Neuronal stem cell (in vitro differentiated cells): ENCODE measurements around the gene NR3C1.
A peak's percentile ranks its signal among the peaks of the same experiment; 100 is the strongest.

Experiments used
- DNase-seq: peaks from one replicate; pipeline ENCODE4 v3.0.0-alpha.2; 2013; ENCODE audit warnings: low spot score
- H2AFZ ChIP-seq: one replicate; pipeline ENCODE4 v1.6.1; 2013; ENCODE audit warnings: mild to moderate bottlenecking, low read length, inconsistent platforms
- H2AK5ac ChIP-seq: 2 replicates; pipeline ENCODE4 v1.6.1; 2013; ENCODE audit warnings: low read depth, mild to moderate bottlenecking, inconsistent platforms, low read length, moderate library complexity, mixed read lengths
- H2BK120ac ChIP-seq: 2 replicates; pipeline ENCODE4 v1.6.1; 2013; ENCODE audit warnings: low read depth, mild to moderate bottlenecking, inconsistent platforms, low read length, moderate library complexity, mixed read lengths
- H2BK12ac ChIP-seq: one replicate; pipeline ENCODE4 v1.6.1; 2013; ENCODE audit warnings: low read length, inconsistent platforms
- H2BK15ac ChIP-seq: 2 replicates; pipeline ENCODE4 v1.6.1; 2013; ENCODE audit warnings: mild to moderate bottlenecking, low read length, inconsistent platforms, mixed read lengths
- H2BK5ac ChIP-seq: one replicate; pipeline ENCODE4 v1.6.1; 2013; ENCODE audit warnings: inconsistent platforms, mild to moderate bottlenecking, low read length, moderate library complexity
- H3K14ac ChIP-seq: one replicate; pipeline ENCODE4 v1.6.1; 2013; ENCODE audit warnings: low read length, inconsistent platforms
- H3K18ac ChIP-seq: 2 replicates; pipeline ENCODE4 v1.6.1; 2013; ENCODE audit warnings: low read length, inconsistent platforms
- H3K23ac ChIP-seq: 2 replicates; pipeline ENCODE4 v1.6.1; 2013; ENCODE audit warnings: low read depth, mild to moderate bottlenecking, mixed read lengths, low read length, inconsistent platforms; ENCODE audit not compliant: poor library complexity
- H3K27ac ChIP-seq: replicated peaks from 3 replicates; pipeline ENCODE4 v1.5.1; 2013; ENCODE audit warnings: low read length, inconsistent platforms
- H3K27me3 ChIP-seq, 3 experiments: 2 replicates each; pipeline ENCODE4 v1.6.1; 2013; ENCODE audit warnings: low read length in 3 of 3, mild to moderate bottlenecking in 2 of 3, inconsistent platforms in 1 of 3, low read depth in 1 of 3, mixed read lengths in 1 of 3, moderate library complexity in 1 of 3; ENCODE audit not compliant: control insufficient read depth in 3 of 3, insufficient read depth in 3 of 3
- H3K36me3 ChIP-seq, 2 donors: replicated peaks in 1 of 2; 2 replicates each; pipeline ENCODE4 v1.6.1; 2013; ENCODE audit warnings: low read length in 2 of 2; ENCODE audit not compliant: control insufficient read depth in 2 of 2, insufficient read depth in 2 of 2
- H3K4ac ChIP-seq: 2 replicates; pipeline ENCODE4 v1.6.1; 2013; ENCODE audit warnings: inconsistent platforms, mild to moderate bottlenecking, low read length, moderate library complexity
- H3K4me1 ChIP-seq, 2 donors: 1 replicate in 1 of 2; 2 replicates in 1 of 2; pipeline ENCODE4 v1.6.1; 2013; ENCODE audit warnings: low read length in 2 of 2, low read depth in 1 of 2; ENCODE audit not compliant: control insufficient read depth in 2 of 2, insufficient read depth in 1 of 2
- H3K4me2 ChIP-seq: one replicate; pipeline ENCODE4 v1.6.1; 2013; ENCODE audit warnings: mild to moderate bottlenecking, low read length, inconsistent platforms; ENCODE audit not compliant: insufficient read depth, poor library complexity, severe bottlenecking
- H3K4me3 ChIP-seq, 2 donors: 2 replicates each; pipeline ENCODE4 v1.5.1; 2013; ENCODE audit warnings: low read length in 2 of 2, mild to moderate bottlenecking in 2 of 2, inconsistent platforms in 1 of 2, moderate library complexity in 1 of 2
- H3K79me1 ChIP-seq: one replicate; pipeline ENCODE4 v1.6.1; 2013; ENCODE audit warnings: low read depth, mild to moderate bottlenecking, inconsistent platforms, low read length, moderate library complexity
- H3K9ac ChIP-seq: one replicate; pipeline ENCODE4 v1.6.1; 2013; ENCODE audit warnings: mild to moderate bottlenecking, low read depth, low read length, inconsistent platforms; ENCODE audit not compliant: poor library complexity
- H3K9me3 ChIP-seq, 2 donors: replicated peaks in 1 of 2; 2 replicates each; pipeline versions ENCODE3 to v1.6.1; 2013; ENCODE audit warnings: low read length in 2 of 2, mild to moderate bottlenecking in 2 of 2, inconsistent platforms in 1 of 2, low read depth in 1 of 2, mixed read lengths in 1 of 2, moderate library complexity in 1 of 2; ENCODE audit not compliant: control insufficient read depth in 2 of 2, insufficient read depth in 1 of 2
- H4K8ac ChIP-seq: one replicate; pipeline ENCODE4 v1.6.1; 2013; ENCODE audit warnings: low read depth, mild to moderate bottlenecking, inconsistent platforms, low read length, moderate library complexity
- H4K91ac ChIP-seq: one replicate; pipeline ENCODE4 v1.6.1; 2013; ENCODE audit warnings: low read length, low read depth, mild to moderate bottlenecking, inconsistent platforms; ENCODE audit not compliant: poor library complexity
- WGBS, 2 donors: extraction: QIAGEN DNeasy Blood & Tissue Kit; methylation state at CpG; one replicate each; pipeline ENCODE4 v1.1.7; 2013; ENCODE audit warnings: missing lambda C conversion rate in 2 of 2, mixed read lengths in 1 of 2; ENCODE audit not compliant: insufficient read length in 2 of 2, insufficient replicate concordance in 1 of 2; ENCODE audit errors: extremely low coverage in 2 of 2; 5-methylcytosine and 5-hydroxymethylcytosine counted together

Gene NR3C1

GRCh38 chr5:143402553-143403333, 743 bp downstream of the NR3C1 start:
- no peaks in the 10 kb centered on the region for H3K36me3 ChIP-seq
- H3K23ac ChIP-seq = no peak overlapping the region
- H2BK15ac ChIP-seq = no peak overlapping the region
- H2AK5ac ChIP-seq = no peak overlapping the region
- H3K4me2 ChIP-seq = peak overlapping the region; percentile 85
- WGBS, 2 donors = no CpG with 5 or more reads among the region's 80 CpGs
- H3K27ac ChIP-seq = no peak overlapping the region
- peak overlapping the region; percentile 56 for H3K9ac ChIP-seq
- H4K8ac ChIP-seq = no peak overlapping the region
- H3K4me3 ChIP-seq = peak overlapping the region; percentile 66 to 95
- peaks cover 1 to 3% of the 10 kb centered on the region in 2 donors for H3K4me1 ChIP-seq
- peak; percentile 48 for DNase-seq
- H2BK5ac ChIP-seq = no peak overlapping the region
- H4K91ac ChIP-seq = no peak overlapping the region
- H2AFZ ChIP-seq = peak overlapping the region; percentile 98
- peak overlapping the region; percentile 54 for H3K18ac ChIP-seq
- no peak overlapping the region for H3K4ac ChIP-seq
- H2BK12ac ChIP-seq = no peak overlapping the region
- peaks cover 3 to 24% (median 11%) of the 10 kb centered on the region in 3 experiments for H3K27me3 ChIP-seq
- H2BK120ac ChIP-seq = no peak overlapping the region
- H3K14ac ChIP-seq = no peak overlapping the region
- H3K79me1 ChIP-seq = peaks cover 2% of the 10 kb centered on the region
- no peaks in the 10 kb centered on the region for H3K9me3 ChIP-seq

- Histone ChIP-seq H4K8ac (no peak overlapping the region), H2AFZ (peak overlapping the region; percentile 98), H2BK5ac (no peak overlapping the region), H3K18ac (no peak overlapping the region), H2AK5ac (no peak overlapping the region), H2BK120ac (no peak overlapping the region), H3K4ac (no peak overlapping the region), H3K9ac (no peak overlapping the region), H3K14ac (no peak overlapping the region), H3K4me3 (peak overlapping the region; percentile 66 to 95), H3K36me3 (no peaks in the 10 kb centered on the region), H3K23ac (no peak overlapping the region), H3K79me1 (peaks cover 2% of the 10 kb centered on the region), H4K91ac (no peak overlapping the region), H3K27ac (no peak overlapping the region), H3K4me2 (peak overlapping the region; percentile 85), H3K9me3 (no peaks in the 10 kb centered on the region), H3K4me1 (peaks cover 1 to 3% of the 10 kb centered on the region in 2 donors), H2BK15ac (no peak overlapping the region), H3K27me3 (peaks cover 3 to 24% (median 11%) of the 10 kb centered on the region in 3 experiments), H2BK12ac (no peak overlapping the region)
- DNase-seq = peak; percentile 9
- WGBS, 2 donors = no CpG with 5 or more reads among the region's 20 CpGs
These were observed 1.4 kb downstream of the NR3C1 start for GRCh38 chr5:143402017-143402552.

GRCh38 chr5:143401227-143402016, 2.1 kb downstream of the NR3C1 start:
- no peak overlapping the region for H3K9ac ChIP-seq
- no peak overlapping the region for H2BK12ac ChIP-seq
- H3K18ac ChIP-seq = no peak overlapping the region
- H2BK5ac ChIP-seq = no peak overlapping the region
- no peak overlapping the region for H3K4ac ChIP-seq
- DNase-seq = no peak
- H3K9me3 ChIP-seq = no peaks in the 10 kb centered on the region
- H3K14ac ChIP-seq = no peak overlapping the region
- H3K27me3 ChIP-seq = peaks cover 3 to 24% (median 11%) of the 10 kb centered on the region in 3 experiments
- no peak overlapping the region for H2BK120ac ChIP-seq
- no peak overlapping the region for H4K8ac ChIP-seq
- H3K79me1 ChIP-seq = peaks cover 2% of the 10 kb centered on the region
- no peak overlapping the region for H2AFZ ChIP-seq
- H4K91ac ChIP-seq = no peak overlapping the region
- H3K4me3 ChIP-seq = no peak overlapping the region
- WGBS, 2 donors = no CpG with 5 or more reads among the region's 10 CpGs
- no peak overlapping the region for H3K27ac ChIP-seq
- H2AK5ac ChIP-seq = no peak overlapping the region
- H3K36me3 ChIP-seq = no peaks in the 10 kb centered on the region
- H3K4me2 ChIP-seq = no peak overlapping the region
- no peak overlapping the region for H3K23ac ChIP-seq
- peaks cover 1 to 3% of the 10 kb centered on the region in 2 donors for H3K4me1 ChIP-seq
- H2BK15ac ChIP-seq = no peak overlapping the region
